ENCODE results near the gene CYB5A.

GRCh38 chr18:74264303-74265020 lies 27.3 kb downstream of the CYB5A start:
- no peak for TF ChIP-seq CTCF (conservative IDR thresholded peaks at IDR 0.05; ENCODE audit: low read depth, low read length)
- no peak for TF ChIP-seq EZH2phosphoT487 (IDR thresholded peaks at IDR 0.05; ENCODE audit: borderline replicate concordance, low read length)
